Right hindlimb (tissue), 1 donor: ENCODE results near the gene PTPRO.

ENCODE experiments used
- DNase-seq: peaks from one replicate; pipeline ENCODE4 v3.0.0-alpha.2; 2018

PTPRO gene

GRCh38 chr12:15355766-15356165, 33.5 kb downstream of the PTPRO start:
- no peak for DNase-seq

- DNase-seq = no peak
Measured at GRCh38 chr12:15356951-15357364, 34.6 kb downstream of the PTPRO start.

DNA sequence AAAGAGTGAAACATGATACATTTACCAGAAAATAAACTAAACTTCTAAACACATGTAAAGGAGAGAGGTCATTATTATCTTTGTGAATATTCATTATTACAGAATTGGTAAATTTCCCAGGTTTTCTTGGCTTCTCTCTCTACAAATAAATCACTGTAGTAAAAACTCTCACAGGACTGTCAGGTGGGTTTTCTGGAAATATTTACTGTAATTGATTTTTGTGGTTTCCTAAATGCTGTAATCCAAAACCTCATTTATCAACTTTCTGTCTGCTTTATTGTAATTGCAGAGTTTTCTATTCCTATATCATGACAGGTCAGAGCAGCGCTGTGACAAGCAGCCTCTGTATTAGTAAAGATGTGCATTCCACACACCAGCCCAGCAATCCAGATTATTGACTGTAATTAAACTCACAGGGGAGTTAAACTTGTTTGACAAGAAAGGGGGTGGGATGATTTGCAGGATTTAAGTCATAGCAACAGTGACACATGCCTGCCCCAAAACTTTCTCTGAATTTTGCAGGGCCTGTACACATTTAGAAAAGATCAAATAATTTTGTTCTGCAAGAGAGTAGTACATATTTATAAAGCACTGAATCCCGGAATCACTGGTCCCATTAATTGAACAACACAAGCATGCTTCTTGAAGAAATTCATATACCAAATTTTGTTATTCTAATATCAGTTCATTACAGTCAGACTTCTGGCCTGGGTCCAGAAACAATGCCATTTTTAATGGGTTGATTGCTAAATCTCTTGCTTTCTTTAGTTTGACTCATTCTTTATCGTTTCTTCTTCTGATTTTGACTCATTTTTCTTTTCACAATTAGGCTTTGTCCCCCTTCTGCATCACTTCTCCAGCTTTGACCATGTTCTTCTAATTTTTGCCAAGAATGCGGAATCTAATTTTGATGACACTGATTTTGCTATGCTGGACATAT, 42.2 kb downstream of the PTPRO start:
- DNase-seq = no peak

DNA sequence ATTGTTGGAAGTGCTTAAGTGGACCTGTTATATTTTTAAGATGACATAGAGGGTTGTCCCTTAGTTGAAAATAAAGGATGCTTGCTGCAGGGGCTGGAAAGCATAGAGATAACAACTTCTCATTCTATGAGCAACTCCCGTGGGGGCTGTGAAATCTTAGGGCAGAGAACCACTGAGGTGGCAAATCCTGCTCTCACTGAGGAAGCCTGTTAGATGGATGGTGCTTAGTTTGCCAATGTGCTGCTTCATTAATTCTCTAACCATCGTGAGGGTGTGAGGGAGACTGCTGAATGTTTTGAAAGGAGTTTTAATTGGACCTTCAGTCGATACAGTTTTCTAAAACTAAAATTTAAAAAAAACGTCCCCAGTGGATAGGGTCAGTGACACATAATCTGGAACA, 46.5 kb downstream of the PTPRO start:
- no peak for DNase-seq

DNA sequence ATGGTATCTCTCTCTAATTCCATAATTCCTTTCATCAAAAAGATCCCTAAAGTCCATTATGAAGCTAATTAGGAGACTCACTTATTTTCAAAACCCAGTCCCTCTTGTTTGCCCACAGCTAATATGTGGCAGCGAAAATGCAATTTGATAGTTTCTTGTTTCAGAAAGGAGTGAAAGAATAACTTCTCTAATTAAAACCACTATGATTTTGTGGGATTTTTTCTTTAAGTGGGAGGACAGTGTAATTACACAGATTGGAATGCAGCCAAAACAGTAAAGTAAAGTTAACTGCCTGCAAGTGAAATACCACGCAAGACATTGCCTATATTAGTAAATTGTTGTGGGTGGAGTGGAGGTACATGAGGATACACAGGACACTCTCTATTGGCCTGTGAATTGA, 50.0 kb downstream of the PTPRO start:
- no peak for DNase-seq

DNA sequence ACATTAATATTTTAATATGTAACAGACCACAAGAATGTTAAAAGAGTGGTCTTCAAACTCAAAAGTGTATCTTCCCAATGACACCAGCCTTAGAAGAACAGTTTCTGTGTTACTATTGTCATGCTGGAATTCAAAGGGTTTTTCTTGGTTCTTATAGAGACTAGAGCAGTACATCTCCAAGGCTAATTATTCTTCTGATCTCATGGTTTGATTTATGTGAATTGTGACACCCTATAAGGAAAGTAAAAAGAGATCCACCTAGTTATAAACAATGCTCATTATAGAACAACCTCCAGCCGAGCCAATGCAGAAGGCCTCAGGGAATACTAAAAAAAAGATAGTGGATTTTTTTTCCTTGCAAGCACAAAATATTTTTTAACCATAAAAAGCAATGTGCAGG, 65.5 kb downstream of the PTPRO start:
- no peak for DNase-seq

DNA sequence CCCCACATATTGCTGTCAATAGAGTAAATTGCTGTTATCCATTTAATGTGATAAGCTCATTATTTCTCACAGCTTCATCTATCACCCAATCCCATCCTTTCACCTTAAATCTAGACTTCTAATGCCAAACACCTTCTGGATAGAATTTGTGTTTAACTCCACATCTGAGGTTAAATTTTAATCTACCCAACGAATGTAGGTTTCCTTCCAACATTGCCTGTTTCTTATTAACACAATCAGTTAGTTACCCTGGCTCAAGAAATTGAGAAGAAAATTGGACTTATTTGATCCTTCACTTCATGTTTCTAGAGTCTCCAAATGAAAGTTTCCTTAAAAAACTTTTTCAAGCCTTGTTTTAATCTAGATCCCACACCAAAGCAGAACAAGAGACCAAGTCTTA, 67.3 kb downstream of the PTPRO start:
- DNase-seq = no peak

DNA sequence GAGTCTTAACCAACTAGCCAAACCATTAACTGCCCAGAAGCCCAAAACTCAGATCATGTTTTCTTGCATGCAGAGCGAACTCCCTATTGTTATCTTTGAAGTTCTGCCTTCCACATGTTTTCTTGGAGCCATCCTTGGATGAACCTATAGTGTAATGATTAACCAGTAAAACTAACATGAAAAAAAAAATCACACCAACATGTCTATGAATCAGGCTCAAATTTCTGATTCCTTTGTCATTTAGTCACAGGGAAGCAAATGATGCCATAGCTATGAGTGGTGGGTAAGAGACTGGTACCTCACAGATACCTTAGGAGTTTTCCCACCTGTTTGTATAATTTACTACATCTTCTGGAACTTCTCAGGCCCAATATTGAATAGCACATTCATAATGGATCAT, 70.7 kb downstream of the PTPRO start:
- DNase-seq = no peak

DNA sequence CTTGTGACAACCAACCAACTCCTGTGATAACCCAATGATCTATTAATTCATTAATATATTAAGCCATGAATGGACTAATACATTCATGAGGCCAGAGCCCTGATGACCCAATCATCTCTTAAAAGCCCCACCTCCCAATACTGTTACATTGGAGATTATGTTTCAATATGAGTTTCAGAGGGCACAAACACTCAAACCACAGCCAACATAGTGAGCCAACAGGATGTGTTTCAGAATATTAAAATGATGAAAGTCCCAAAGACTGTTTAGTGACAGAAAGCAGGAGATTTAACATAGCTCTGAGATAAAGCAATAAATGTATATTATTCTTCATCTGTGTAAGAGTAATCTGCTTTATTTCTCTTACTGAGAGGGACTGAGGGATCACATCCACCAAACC, 71.7 kb downstream of the PTPRO start:
- no peak for DNase-seq

DNA sequence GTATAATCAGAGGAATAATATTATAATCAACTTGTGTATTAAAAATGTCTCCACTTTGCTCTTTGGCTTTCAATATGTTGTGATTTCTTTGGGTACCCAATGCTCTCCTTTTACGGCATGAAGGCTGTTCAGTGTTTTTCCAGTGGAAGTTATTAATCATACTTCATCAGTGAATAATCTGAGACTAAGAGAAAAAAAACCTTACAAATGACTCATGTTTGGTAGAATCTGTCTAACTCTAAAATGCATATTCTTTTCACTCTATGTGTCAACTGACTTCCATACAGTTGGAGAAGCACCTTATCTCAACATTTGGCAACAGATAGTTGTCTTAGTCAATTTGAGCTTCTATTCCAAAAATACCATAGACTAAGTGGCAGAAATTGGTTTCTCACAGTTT, 82.2 kb downstream of the PTPRO start:
- DNase-seq = no peak

DNA sequence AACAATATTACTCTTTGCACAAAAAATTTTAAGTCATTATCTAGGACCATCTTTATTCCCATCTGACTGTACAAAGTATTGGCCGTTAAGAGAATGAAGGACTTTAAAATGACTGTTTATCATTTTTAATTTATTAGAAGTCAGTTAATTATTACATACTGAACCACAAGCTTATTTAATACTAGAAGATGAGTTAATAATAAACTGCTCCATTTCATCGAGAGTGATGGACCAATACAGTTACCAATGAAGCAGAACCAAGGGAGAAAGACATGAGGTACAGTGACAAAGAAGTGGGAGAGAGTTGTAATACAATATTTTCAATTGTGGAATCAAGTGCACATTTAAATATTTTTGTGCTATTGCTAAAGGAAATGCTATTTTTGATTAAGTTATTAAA, 83.3 kb downstream of the PTPRO start:
- DNase-seq = no peak

DNA sequence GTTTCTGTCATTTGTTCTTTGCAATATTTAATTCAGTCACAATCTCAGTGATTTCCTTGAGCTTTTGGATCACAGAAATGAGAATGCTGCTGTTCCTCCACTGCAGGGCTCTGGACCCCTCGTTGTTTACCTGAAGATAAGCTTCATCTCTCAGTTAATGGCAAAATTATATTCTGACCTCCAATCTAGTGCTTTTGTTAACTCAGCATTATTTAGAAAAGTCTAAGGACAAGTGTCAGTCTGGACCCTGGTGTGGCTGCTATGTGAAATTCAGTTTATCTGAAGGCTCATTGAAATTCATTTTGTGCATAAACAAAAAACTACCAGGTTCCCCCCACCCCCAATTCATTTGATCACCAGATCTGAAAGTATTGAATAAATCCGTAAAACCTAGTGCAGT, 84.7 kb downstream of the PTPRO start:
- DNase-seq = no peak

- DNase-seq = no peak
Measured at GRCh38 chr12:15411842-15412241, 89.5 kb downstream of the PTPRO start.

DNA sequence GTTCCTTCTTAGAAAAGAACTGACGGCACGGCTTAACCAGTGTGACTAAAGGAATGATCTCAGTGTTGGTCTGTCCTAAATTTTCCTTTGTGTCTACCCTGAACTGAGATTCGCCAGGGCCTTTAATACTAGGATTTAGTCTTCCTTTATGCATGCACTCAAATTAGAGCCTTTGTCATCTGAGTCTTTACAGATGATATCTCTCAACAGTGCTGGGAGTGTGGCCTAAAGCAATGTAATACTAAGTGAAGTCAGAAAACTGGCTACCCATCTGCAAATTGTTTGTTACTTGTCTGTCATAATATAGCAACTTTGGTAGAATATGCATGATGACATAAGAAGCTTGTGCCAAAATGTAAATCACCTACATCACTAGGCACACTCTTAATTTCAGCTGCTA, 95.4 kb downstream of the PTPRO start:
- DNase-seq = no peak

DNA sequence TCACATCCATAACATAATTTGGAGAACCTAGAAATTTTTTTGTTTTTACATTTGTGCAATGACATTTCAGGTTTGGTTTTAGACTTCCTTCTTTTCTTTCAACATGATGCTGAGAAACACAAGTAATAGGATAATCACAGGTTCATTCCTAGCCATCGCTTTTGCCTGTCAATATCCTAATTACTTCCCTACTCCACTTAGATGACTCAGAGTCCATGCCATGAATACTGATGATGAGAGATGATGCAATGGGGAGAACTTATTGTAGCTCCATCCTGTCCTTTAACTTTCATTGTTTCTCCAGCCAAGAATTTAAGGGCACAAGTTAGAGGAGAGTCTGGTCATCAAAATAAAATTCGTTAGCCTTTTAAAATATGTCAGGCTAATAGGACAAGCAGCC, 101.3 kb downstream of the PTPRO start:
- DNase-seq = no peak

DNA sequence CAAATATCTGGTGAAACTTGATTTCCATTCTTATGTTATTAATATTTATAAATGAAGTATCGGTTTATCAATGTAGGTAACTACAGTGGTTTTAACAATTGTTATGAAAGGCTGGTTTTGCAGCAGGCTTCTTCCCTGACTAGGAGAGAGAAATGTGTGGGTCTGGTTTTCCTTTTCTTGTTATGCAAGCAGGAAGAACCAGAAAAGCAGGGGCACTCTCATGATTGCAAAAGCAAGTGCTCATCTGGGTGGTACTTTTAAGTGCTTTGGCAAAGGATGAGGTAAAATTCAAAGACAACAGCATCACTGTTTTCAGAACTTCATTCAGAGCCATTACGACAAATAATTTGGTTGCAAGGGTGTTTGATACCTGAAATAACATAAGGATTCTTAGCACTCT, 105.6 kb downstream of the PTPRO start:
- DNase-seq = no peak

- no peak for DNase-seq
Measured at GRCh38 chr12:15428632-15429031, 106.3 kb downstream of the PTPRO start.

- DNase-seq = no peak
Measured at GRCh38 chr12:15429262-15429661, 107.0 kb downstream of the PTPRO start.

- DNase-seq = no peak
Measured at GRCh38 chr12:15435597-15435996, 113.3 kb downstream of the PTPRO start.

DNA sequence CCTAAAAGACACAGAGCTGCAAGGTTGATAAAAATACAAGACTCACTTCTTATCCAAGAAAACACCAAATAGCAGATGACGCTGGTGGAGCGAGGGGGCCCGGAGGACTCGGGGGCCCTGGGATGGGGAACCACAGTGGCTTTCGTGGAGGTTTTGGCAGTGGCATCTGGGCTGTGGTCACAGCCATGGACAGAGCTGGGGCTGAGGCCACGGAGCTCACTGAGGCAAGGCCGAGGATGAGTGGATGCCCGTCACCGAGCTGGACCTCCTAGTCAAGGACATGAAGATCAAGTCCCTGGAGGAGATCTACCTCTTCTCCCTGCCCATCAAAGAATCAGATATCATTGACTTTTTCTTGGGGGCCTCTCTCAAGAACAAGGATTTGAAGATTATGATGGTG, 117.2 kb downstream of the PTPRO start:
- no peak for DNase-seq

DNA sequence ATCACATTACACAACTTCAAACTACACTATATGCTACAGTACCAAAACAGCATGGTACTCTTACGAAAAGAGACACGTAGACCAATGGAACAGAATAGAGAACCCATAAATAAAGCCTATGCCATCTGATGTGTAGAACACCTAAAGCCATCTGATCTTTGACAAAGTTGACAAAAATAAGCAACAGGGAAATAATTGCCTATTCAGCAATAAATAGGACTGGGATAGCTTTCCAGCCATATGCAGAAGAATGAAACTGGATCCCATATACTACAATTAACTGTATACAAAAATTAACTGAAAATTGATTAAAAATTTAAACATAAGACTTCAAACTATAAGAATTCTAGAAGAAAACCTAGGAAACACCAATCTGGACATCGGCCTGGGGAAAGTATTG, 120.7 kb downstream of the PTPRO start:
- DNase-seq = no peak

DNA sequence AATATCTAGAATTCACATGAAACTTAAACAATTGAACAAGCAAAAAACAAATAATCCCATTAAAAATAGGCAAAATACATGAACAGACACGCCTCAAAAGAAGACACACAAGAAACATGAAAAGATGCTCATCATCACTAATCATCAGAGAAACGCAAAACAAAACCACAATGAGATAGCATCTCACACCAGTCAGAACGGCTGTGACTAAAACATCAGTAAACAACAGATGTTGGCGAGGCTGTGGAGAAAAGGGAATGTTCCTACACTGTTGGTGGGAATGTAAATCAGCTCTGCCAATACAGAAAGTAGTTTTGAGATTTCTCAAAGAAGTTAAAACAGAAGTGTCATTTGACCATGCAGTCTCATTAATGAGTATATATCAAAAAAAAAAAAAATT, 121.3 kb downstream of the PTPRO start:
- DNase-seq = no peak

DNA sequence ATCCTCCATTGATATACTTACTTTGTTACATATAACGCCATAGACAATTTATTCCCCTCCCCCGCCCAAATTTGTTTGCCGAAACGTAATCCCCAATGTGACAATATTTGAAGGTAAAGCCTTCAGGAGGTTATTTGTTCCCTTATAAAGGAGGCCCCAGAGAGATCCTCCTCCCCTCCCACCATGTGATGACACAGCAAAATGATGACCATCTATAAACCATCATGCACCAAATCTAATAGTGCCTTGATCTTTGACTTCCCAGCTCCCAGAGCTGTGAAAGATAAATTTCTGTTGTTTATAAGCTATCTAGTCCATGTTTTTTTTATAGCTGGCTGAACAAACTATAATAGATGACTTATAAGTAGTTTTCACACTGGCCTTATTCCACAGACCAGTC, 122.2 kb downstream of the PTPRO start:
- no peak for DNase-seq

DNA sequence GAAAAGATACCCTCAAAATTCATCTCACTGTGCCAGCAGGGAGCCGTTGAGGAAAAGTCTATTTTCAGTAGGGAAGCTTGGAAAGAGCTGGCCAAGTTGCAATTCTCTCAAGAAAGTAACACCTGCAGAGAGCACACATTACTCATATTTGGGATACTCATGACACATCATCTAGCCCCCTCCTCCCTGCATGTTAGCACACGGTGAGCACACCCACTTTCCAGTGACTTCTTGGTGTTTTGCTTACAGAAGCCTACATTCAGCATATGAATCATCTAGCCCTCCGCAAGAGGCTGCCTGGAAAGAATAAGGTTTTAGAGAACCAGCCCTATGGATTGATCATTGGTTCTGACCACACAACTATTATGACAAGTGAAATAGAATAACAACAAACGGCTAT, 124.5 kb downstream of the PTPRO start:
- no peak for DNase-seq

GRCh38 chr12:15453613-15454012, 131.3 kb downstream of the PTPRO start:
- no peak for DNase-seq
